Activated B cell treated with CpG ODN at 0.5 μM for 24 hours (primary cell): ENCODE results near the gene ETFBKMT. TPM values are rescaled to one million over a fixed set of nuclear protein-coding genes. Genes with fewer than 3 reads are reported as not detected.

ENCODE experiments used
- ATAC-seq: fragments of 200-7000 bp; cut with Tn5 transposase; one replicate; pipeline ENCODE4 v1.10.0; 2021; ENCODE audit warnings: low read depth, mild to moderate bottlenecking, moderate library complexity
- CTCF ChIA-PET: fragments of 350-600 bp; sonication (Branson Sonifier 250); formaldehyde crosslinking; loops from one replicate; lab custom pipeline; 2021; ENCODE audit warnings: antibody characterized with exemption; lab: Charles Lee
- POLR2A ChIA-PET: fragments of 350-600 bp; sonication (Branson Sonifier 250); formaldehyde crosslinking; loops from one replicate; lab custom pipeline; 2021; ENCODE audit warnings: antibody characterized with exemption; lab: Charles Lee
- DNase-seq: peaks from one replicate; pipeline ENCODE4 v3.0.0; 2022
- H3K27ac Mint-ChIP-seq: one replicate; pipeline ENCODE4 v1.8.0; 2020; ENCODE audit warnings: mixed read lengths
- H3K27me3 Mint-ChIP-seq: one replicate; pipeline ENCODE4 v1.8.0; 2021; ENCODE audit warnings: mixed read lengths
- H3K36me3 Mint-ChIP-seq: one replicate; pipeline ENCODE4 v1.8.0; 2021; ENCODE audit warnings: low read depth, mixed read lengths
- H3K4me1 Mint-ChIP-seq: one replicate; pipeline ENCODE4 v1.8.0; 2021; ENCODE audit warnings: mixed read lengths
- H3K4me3 Mint-ChIP-seq: one replicate; pipeline ENCODE4 v1.8.0; 2020; ENCODE audit warnings: mild to moderate bottlenecking, mixed read lengths
- H3K9me3 Mint-ChIP-seq: one replicate; pipeline ENCODE4 v1.8.0; 2020; ENCODE audit warnings: mixed read lengths
- intact Hi-C: fragments of 100-400 bp; cut with micrococcal nuclease; formaldehyde crosslinking; loops from one replicate; pipeline ENCODE4 v1.15.1; 2024
- total RNA-seq: library from RNA; stranded (reverse); gene quantifications from 2 replicates; pipeline ENCODE4 v1.2.3, GENCODE V29; 2022
- TF ChIP-seq, protein P1 (sequence below): fragments of 200-600 bp; IDR thresholded peaks from one replicate; pipeline ENCODE4 v1.8.0; 2022; ENCODE audit warnings: antibody characterized with exemption, mild to moderate bottlenecking

Gene ETFBKMT
- total RNA-seq, 1 donor from 2014 or later, result 2.0 TPM

DNA sequence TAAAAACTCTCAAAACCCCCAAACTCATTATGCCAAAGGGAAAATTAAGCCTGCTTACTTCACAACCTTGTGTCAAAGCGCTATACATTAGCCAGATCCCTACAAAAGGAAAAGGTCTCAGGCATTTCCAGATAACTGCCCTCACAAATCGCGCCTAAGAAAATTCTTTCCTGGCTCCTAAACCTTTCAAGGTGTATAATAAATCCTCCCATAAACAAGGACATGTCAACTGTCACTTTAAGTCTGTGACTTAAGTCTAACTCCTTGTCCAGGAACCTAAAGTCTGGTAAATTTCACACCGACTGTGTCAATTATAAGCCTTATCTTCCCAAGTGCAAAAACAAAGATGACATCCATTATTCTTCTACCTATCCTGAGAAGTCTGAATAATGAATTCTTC is 4.3 kb upstream of the ETFBKMT start:
- ChIA-PET CTCF (no interaction called here), POLR2A (no interaction called here)
- Mint-ChIP-seq H3K9me3 (no peaks in the 10 kb centered on the region), H3K4me3 (no peak overlapping the region), H3K27me3 (no peaks in the 10 kb centered on the region), H3K27ac (no peak overlapping the region), H3K36me3 (peaks cover 5% of the 10 kb centered on the region), H3K4me1 (peaks cover 23% of the 10 kb centered on the region)
- ATAC-seq (no peak), DNase-seq (no peak)
- intact Hi-C loops, result loop anchor here (10.0 kb wide), 1 partner anchor 890 kb away; no protein-coding TSS in a partner anchor
- TF ChIP-seq, protein P1, sequence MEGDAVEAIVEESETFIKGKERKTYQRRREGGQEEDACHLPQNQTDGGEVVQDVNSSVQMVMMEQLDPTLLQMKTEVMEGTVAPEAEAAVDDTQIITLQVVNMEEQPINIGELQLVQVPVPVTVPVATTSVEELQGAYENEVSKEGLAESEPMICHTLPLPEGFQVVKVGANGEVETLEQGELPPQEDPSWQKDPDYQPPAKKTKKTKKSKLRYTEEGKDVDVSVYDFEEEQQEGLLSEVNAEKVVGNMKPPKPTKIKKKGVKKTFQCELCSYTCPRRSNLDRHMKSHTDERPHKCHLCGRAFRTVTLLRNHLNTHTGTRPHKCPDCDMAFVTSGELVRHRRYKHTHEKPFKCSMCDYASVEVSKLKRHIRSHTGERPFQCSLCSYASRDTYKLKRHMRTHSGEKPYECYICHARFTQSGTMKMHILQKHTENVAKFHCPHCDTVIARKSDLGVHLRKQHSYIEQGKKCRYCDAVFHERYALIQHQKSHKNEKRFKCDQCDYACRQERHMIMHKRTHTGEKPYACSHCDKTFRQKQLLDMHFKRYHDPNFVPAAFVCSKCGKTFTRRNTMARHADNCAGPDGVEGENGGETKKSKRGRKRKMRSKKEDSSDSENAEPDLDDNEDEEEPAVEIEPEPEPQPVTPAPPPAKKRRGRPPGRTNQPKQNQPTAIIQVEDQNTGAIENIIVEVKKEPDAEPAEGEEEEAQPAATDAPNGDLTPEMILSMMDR, result no peak

DNA sequence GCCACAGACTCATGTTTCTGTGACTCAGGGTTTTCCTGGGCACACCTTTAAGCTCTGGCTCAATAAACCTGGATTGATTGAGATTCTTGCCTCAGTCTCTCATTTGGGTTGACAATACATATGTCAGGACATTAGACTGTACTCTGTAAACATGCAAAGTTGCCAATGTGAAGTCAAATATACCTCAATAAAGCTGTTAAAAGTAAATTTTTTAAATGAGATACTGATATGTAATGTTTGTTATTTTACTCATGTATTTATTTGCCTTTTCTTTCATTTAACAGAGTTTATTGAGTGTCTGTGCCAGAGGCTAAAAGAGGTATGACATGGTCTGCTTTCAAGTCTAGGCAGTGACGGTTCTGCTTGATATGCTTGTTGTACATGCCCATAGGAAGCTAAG is 3.7 kb upstream of the ETFBKMT start:
- TF ChIP-seq, protein P1, result no peak
- ChIA-PET CTCF (no interaction called here), POLR2A (interaction anchor here (0.6 kb wide), 1 partner anchor 78 kb away, joined by 3 read pairs; no protein-coding TSS in a partner anchor)
- no peak overlapping the region for H3K4me3 Mint-ChIP-seq
- intact Hi-C loops, result loop anchor here (10.0 kb wide), 1 partner anchor 889 kb away; no protein-coding TSS in a partner anchor
- ATAC-seq, result no peak
- H3K27ac Mint-ChIP-seq, result no peak overlapping the region
- H3K4me1 Mint-ChIP-seq, result peaks cover 27% of the 10 kb centered on the region
- no peak for DNase-seq
- no peaks in the 10 kb centered on the region for H3K9me3 Mint-ChIP-seq
- H3K36me3 Mint-ChIP-seq, result peaks cover 5% of the 10 kb centered on the region
- H3K27me3 Mint-ChIP-seq, result no peaks in the 10 kb centered on the region

DNA sequence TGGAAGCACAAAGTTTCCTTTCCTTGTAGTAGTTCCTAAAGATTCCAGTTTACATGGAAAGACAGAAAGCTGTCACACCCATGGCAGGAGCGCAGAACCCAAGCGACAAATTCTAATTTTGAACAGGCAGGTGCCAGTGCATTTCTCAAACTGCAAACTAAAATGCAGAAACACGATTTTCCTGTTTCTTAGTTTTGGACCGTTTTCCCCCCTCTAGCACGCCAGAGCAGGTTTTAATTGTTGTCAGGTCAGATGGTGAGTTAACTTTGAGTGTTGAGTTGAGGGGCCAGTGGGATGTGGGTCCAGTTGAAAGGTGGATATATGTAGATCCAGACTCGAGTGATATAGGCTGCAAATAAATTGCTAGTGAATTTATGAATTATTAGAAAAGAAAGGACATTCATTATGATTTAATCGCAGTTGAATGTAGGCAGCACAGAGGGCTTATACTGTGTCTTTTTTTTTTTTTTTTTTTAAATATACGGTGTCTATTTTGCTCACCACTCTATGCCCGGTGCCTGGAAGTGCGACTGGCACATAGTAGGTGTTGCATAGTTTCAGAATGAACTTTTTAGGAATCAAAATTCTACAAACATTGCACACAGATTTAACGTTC is 909 bp upstream of the ETFBKMT start:
- TF ChIP-seq, protein P1, result no peak
- H3K27me3 Mint-ChIP-seq, result no peaks in the 10 kb centered on the region
- peak overlapping the region; percentile 96 for H3K4me3 Mint-ChIP-seq
- DNase-seq (no peak), ATAC-seq (peak; percentile 3)
- H3K27ac Mint-ChIP-seq, result peak overlapping the region; percentile 99
- H3K9me3 Mint-ChIP-seq, result peaks cover 3% of the 10 kb centered on the region
- H3K4me1 Mint-ChIP-seq, result peaks cover 35% of the 10 kb centered on the region
- intact Hi-C loops, result loop anchor here (1.0 to 10.0 kb wide), 17 partner anchors 22 to 1021 kb away; partner anchors contain the start of genes AMN1, DNM1L, RESF1 and SINHCAF
- ChIA-PET POLR2A (interaction anchor here (0.6 to 3.0 kb wide), 21 partner anchors 13 to 1067 kb away, joined by 3 to 31 read pairs (median 4); partner anchors contain the start of genes AMN1, DENND5B and RESF1), CTCF (interaction anchor here (0.9 to 2.9 kb wide), 2 partner anchors 255 to 404 kb away, joined by 3 to 25 read pairs; no protein-coding TSS in a partner anchor)
- peaks cover 5% of the 10 kb centered on the region for H3K36me3 Mint-ChIP-seq

DNA sequence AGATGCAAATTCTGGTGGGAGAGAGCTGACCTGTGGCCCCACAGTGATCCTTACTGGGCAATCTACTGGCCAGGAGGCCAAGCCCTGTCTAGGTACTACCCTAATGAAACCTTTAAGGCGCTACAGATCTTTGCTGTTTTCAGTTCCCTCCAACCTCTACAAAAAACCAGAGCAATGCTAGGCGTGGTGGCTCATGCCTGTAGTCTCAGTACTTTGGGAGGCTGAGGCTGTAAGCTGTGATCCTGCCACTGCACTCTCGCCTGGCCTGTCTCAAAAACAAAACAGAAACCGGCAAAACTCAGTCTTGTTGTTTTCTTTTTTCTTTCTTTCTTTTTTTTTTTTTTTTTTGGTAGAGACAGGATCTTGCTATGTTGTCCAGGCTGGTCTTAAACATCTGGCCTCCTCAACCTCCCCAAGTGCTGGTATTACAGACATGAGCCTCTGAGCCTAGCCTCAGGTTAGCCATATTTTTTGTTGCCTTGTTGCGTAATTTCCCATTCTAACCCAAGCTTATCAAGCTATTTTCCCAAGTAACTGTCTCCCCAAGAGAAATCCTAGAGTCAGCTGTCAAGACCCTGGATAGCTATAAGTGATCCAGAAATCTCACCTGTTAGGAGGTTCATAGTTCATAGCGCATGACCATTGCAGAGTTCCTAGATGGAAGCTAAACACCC is 2.8 kb downstream of the ETFBKMT start:
- no peak overlapping the region for H3K4me3 Mint-ChIP-seq
- POLR2A ChIA-PET, result interaction anchor here (0.6 to 1.5 kb wide), 6 partner anchors 9 to 1093 kb away, joined by 3 to 12 read pairs (median 3); partner anchors contain the start of genes AMN1 and RESF1
- H3K9me3 Mint-ChIP-seq, result peaks cover 3% of the 10 kb centered on the region
- CTCF ChIA-PET, result interaction anchor here (1.2 kb wide), 1 partner anchor 20 kb away, joined by 3 read pairs; no protein-coding TSS in a partner anchor
- peaks cover 5% of the 10 kb centered on the region for H3K36me3 Mint-ChIP-seq
- ATAC-seq (no peak), DNase-seq (no peak)
- TF ChIP-seq, protein P1, result no peak
- H3K4me1 Mint-ChIP-seq, result peaks cover 35% of the 10 kb centered on the region
- intact Hi-C loops, result no loop called here
- H3K27ac Mint-ChIP-seq, result peak overlapping the region; percentile 82
- H3K27me3 Mint-ChIP-seq, result no peaks in the 10 kb centered on the region

DNA sequence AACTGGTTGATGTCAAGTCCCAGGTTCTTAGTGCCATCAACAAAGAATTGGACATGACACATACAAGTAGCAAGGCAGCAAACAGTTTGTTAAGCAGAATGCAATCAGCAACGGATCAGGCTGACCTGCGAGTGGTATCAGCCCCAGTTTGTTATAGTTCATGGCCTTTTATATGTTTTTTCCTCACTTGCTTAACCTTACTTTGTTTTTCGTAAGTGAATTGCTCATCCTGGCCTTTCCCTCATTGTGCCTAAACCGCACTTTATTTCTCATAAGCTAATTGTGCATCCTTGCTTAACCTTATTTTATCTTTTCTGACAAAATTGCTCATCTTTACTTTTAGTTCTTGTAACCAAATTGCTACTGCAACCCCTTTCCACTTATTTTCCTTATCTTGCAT is 4.1 kb downstream of the ETFBKMT start:
- H3K27ac Mint-ChIP-seq, result no peak overlapping the region
- POLR2A ChIA-PET, result no interaction called here
- peaks cover 3% of the 10 kb centered on the region for H3K9me3 Mint-ChIP-seq
- CTCF ChIA-PET, result no interaction called here
- no peak overlapping the region for H3K4me3 Mint-ChIP-seq
- TF ChIP-seq, protein P1, result no peak
- no peaks in the 10 kb centered on the region for H3K27me3 Mint-ChIP-seq
- peaks cover 8% of the 10 kb centered on the region for H3K36me3 Mint-ChIP-seq
- DNase-seq (no peak), ATAC-seq (no peak)
- intact Hi-C loops, result no loop called here
- peaks cover 28% of the 10 kb centered on the region for H3K4me1 Mint-ChIP-seq
